ENCODE measurements around the gene MAGI2. TPM values are rescaled to one million over a fixed set of nuclear protein-coding genes. Genes with fewer than 3 reads are reported as not detected.

MAGI2 gene
- total RNA-seq, 1 donor from 2014 or later = 11.4 TPM

- H3K36me3 Mint-ChIP-seq (ENCODE audit: insufficient read depth) = no peaks in the 10 kb centered on the region
- H3K27ac Mint-ChIP-seq = no peak overlapping the region
These were observed 769.3 kb downstream of the MAGI2 start for GRCh38 chr7:78684201-78684600.

GRCh38 chr7:78683566-78683965 lies 769.9 kb downstream of the MAGI2 start:
- H3K4me3 Mint-ChIP-seq (ENCODE audit: low read depth) = no peak overlapping the region
- peaks cover 11% of the 10 kb centered on the region for H3K4me1 Mint-ChIP-seq (ENCODE audit: low read depth)
- H3K9me3 Mint-ChIP-seq (ENCODE audit: low read depth) = no peaks in the 10 kb centered on the region
- no peak for TF ChIP-seq CTCF (IDR thresholded peaks at IDR 0.05; ENCODE audit: unreplicated experiment)
- H3K36me3 Mint-ChIP-seq (ENCODE audit: insufficient read depth) = no peaks in the 10 kb centered on the region
- no peak for DNase-seq (ENCODE audit: low spot score, unreplicated experiment)
- H3K27ac Mint-ChIP-seq = no peak overlapping the region
- no peaks in the 10 kb centered on the region for H3K27me3 Mint-ChIP-seq

More at GRCh38 chr7:78684201-78684600, 769.3 kb downstream of the MAGI2 start:
- Mint-ChIP-seq H3K27me3 (no peaks in the 10 kb centered on the region), H3K4me3 (ENCODE audit: low read depth) (no peak overlapping the region), H3K4me1 (ENCODE audit: low read depth) (peaks cover 8% of the 10 kb centered on the region), H3K9me3 (ENCODE audit: low read depth) (no peaks in the 10 kb centered on the region)
- no peak for DNase-seq (ENCODE audit: low spot score, unreplicated experiment)
- TF ChIP-seq CTCF (IDR thresholded peaks at IDR 0.05; ENCODE audit: unreplicated experiment) = no peak

- no peaks in the 10 kb centered on the region for H3K27me3 Mint-ChIP-seq
- DNase-seq (ENCODE audit: low spot score, unreplicated experiment) = no peak
- H3K4me3 Mint-ChIP-seq (ENCODE audit: low read depth) = no peak overlapping the region
- H3K36me3 Mint-ChIP-seq (ENCODE audit: insufficient read depth) = no peaks in the 10 kb centered on the region
- no peak for TF ChIP-seq CTCF (IDR thresholded peaks at IDR 0.05; ENCODE audit: unreplicated experiment)
- no peaks in the 10 kb centered on the region for H3K9me3 Mint-ChIP-seq (ENCODE audit: low read depth)
- H3K27ac Mint-ChIP-seq = peak overlapping the region; percentile 4
- H3K4me1 Mint-ChIP-seq (ENCODE audit: low read depth) = peaks cover 4% of the 10 kb centered on the region
These were observed 774.2 kb downstream of the MAGI2 start for GRCh38 chr7:78679112-78679876.

GRCh38 chr7:78677391-78677790 lies 776.1 kb downstream of the MAGI2 start:
- H3K27ac Mint-ChIP-seq = no peak overlapping the region
- no peak for DNase-seq (ENCODE audit: low spot score, unreplicated experiment)
- TF ChIP-seq CTCF (IDR thresholded peaks at IDR 0.05; ENCODE audit: unreplicated experiment) = no peak
- no peaks in the 10 kb centered on the region for H3K9me3 Mint-ChIP-seq (ENCODE audit: low read depth)
- H3K4me1 Mint-ChIP-seq (ENCODE audit: low read depth) = peaks cover 4% of the 10 kb centered on the region
- no peaks in the 10 kb centered on the region for H3K36me3 Mint-ChIP-seq (ENCODE audit: insufficient read depth)
- no peaks in the 10 kb centered on the region for H3K27me3 Mint-ChIP-seq
- no peak overlapping the region for H3K4me3 Mint-ChIP-seq (ENCODE audit: low read depth)

GRCh38 chr7:78675511-78675910 lies 778.0 kb downstream of the MAGI2 start:
- Mint-ChIP-seq H3K9me3 (ENCODE audit: low read depth) (no peaks in the 10 kb centered on the region), H3K4me1 (ENCODE audit: low read depth) (peaks cover 4% of the 10 kb centered on the region), H3K27me3 (no peaks in the 10 kb centered on the region), H3K27ac (no peak overlapping the region), H3K36me3 (ENCODE audit: insufficient read depth) (no peaks in the 10 kb centered on the region), H3K4me3 (ENCODE audit: low read depth) (no peak overlapping the region)
- no peak for TF ChIP-seq CTCF (IDR thresholded peaks at IDR 0.05; ENCODE audit: unreplicated experiment)
- DNase-seq (ENCODE audit: low spot score, unreplicated experiment) = no peak
